GM12878 (cell line): ENCODE data around the gene TRABD2A. TPM values are rescaled to one million over a fixed set of nuclear protein-coding genes. Genes with fewer than 3 reads are reported as not detected.

Source experiments
- ATAC-seq: fragments of 200-7000 bp; cut with Tn5 transposase; 3 replicates; pipeline ENCODE4 v1.9.1; 2020; ENCODE audit warnings: mild to moderate bottlenecking, moderate library complexity
- BruUV-seq: library from RNA; stranded (reverse); fragments of 400-500 nt; replicated peaks from 2 replicates; lab custom pipeline; 2021; lab: Mats Ljungman, UMichigan
- CTCF ChIA-PET: fragments of 300-600 bp; sonication (Branson Sonifier 250); formaldehyde crosslinking; extraction: SDS; loops from one replicate; lab custom pipeline; 2021; ENCODE audit warnings: inconsistent platforms; lab: Yijun Ruan, JAX
- POLR2A ChIA-PET: fragments of 350-600 bp; formaldehyde crosslinking; extraction: SDS; loops from one replicate; lab custom pipeline; 2021; ENCODE audit warnings: inconsistent platforms; lab: Charles Lee
- RAD21 ChIA-PET: fragments of 300-600 bp; sonication (Branson Sonifier 250); formaldehyde crosslinking; loops from one replicate; lab custom pipeline; 2023; ENCODE audit warnings: antibody characterized with exemption; ENCODE audit not compliant: unreplicated experiment; lab: Charles Lee
- SMC1A ChIA-PET: fragments of 300-600 bp; sonication (Branson Sonifier 250); formaldehyde crosslinking; loops from one replicate; lab custom pipeline; 2023; ENCODE audit not compliant: unreplicated experiment, uncharacterized antibody; lab: Charles Lee
- DNase-seq: peaks from one replicate; pipeline ENCODE4 v3.0.0-alpha.2; 2011; ENCODE audit warnings: low read depth, low spot score
- FAIRE-seq: peaks from 3 replicates; lab custom pipeline; 2011; peaks lifted over from hg19 to GRCh38; lab: Jason Lieb, UNC
- H2AFZ ChIP-seq: 2 replicates; pipeline ENCODE4 v1.6.0; 2011; ENCODE audit warnings: low read depth, low read length, control low read depth; ENCODE audit not compliant: control insufficient read depth
- H3K27ac ChIP-seq: 2 replicates; pipeline ENCODE4 v1.5.1; 2011; ENCODE audit warnings: control low read depth; ENCODE audit not compliant: control insufficient read depth, insufficient read depth
- H3K27me3 ChIP-seq, 2 experiments: replicated peaks in 1 of 2; 2 replicates each; pipeline versions ENCODE4 v1.6.0 to v1.6.1; 2011; ENCODE audit warnings: low read length in 1 of 2; ENCODE audit not compliant: control insufficient read depth in 2 of 2, insufficient read depth in 2 of 2
- H3K36me3 ChIP-seq, 2 experiments: 2 replicates each; pipeline ENCODE4 v1.5.1; 2011; ENCODE audit warnings: low read length in 1 of 2; ENCODE audit not compliant: control insufficient read depth in 2 of 2, insufficient read depth in 2 of 2
- H3K4me1 ChIP-seq: 2 replicates; pipeline ENCODE4 v1.6.1; 2011; ENCODE audit warnings: mild to moderate bottlenecking, low read length, moderate library complexity, mixed read lengths; ENCODE audit not compliant: control insufficient read depth, insufficient read depth
- H3K4me2 ChIP-seq: 2 replicates; pipeline ENCODE4 v1.6.0; 2011; ENCODE audit warnings: control low read depth; ENCODE audit not compliant: control insufficient read depth, insufficient read depth
- H3K4me3 ChIP-seq: fragments of 200-600 bp; sonication (generic); 2 replicates; pipeline ENCODE4 v1.5.1; 2016
- H3K79me2 ChIP-seq: 2 replicates; pipeline ENCODE4 v1.6.0; 2011; ENCODE audit warnings: low read length; ENCODE audit not compliant: control insufficient read depth, insufficient read depth
- H3K9ac ChIP-seq: 2 replicates; pipeline ENCODE4 v1.8.0; 2011; ENCODE audit warnings: low read length, control low read depth, mixed read lengths; ENCODE audit not compliant: control insufficient read depth, insufficient read depth
- H3K9me3 ChIP-seq: replicated peaks from 3 replicates; pipeline ENCODE4 v1.5.1; 2011; ENCODE audit warnings: mild to moderate bottlenecking, low read length; ENCODE audit not compliant: control insufficient read depth, insufficient read depth
- H4K20me1 ChIP-seq: 2 replicates; pipeline ENCODE4 v1.6.0; 2011; ENCODE audit not compliant: control insufficient read depth, insufficient read depth
- ATF7 ChIP-seq: fragments of 450-650 bp; IDR thresholded peaks from 2 replicates; pipeline ENCODE4 v1.6.1; 2016; ENCODE audit warnings: low read depth, mild to moderate bottlenecking
- E4F1 ChIP-seq: fragments of 450-650 bp; IDR thresholded peaks from 2 replicates; pipeline ENCODE4 v1.6.1; 2018; ENCODE audit warnings: borderline replicate concordance, mild to moderate bottlenecking; ENCODE audit not compliant: partially characterized antibody
- JUNB ChIP-seq: IDR thresholded peaks from 2 replicates; pipeline ENCODE4 v1.6.1; 2016; ENCODE audit warnings: antibody characterized with exemption, mild to moderate bottlenecking
- NBN ChIP-seq: fragments of 450-650 bp; IDR thresholded peaks from 2 replicates; pipeline ENCODE4 v1.6.1; 2016
- POU2F2 ChIP-seq: IDR thresholded peaks from 3 replicates; pipeline ENCODE4 v1.6.1; 2011; ENCODE audit warnings: low read depth, mild to moderate bottlenecking, low read length, borderline replicate concordance
- USF2 ChIP-seq: IDR thresholded peaks from 2 replicates; pipeline ENCODE4 v1.6.1; 2011; ENCODE audit warnings: low read depth, low read length, improper control_type of control experiment, borderline replicate concordance
- ZZZ3 ChIP-seq: IDR thresholded peaks from 2 replicates; pipeline ENCODE4 v1.6.1; 2011; ENCODE audit warnings: low read depth; ENCODE audit not compliant: control insufficient read depth, insufficient read length
- WGBS: methylation state at CpG from one replicate; pipeline ENCODE4 v1.1.6; 2016; ENCODE audit warnings: low lambda C conversion rate; ENCODE audit not compliant: insufficient replicate concordance, insufficient coverage; ENCODE audit errors: missing lambda C conversion rate; 5-methylcytosine and 5-hydroxymethylcytosine counted together
- in situ Hi-C: fragments of 300-500 bp; cut with MboI; formaldehyde crosslinking; loops from 9 replicates; pipeline ENCODE4 v1.14.3; 2018; ENCODE audit warnings: mixed read lengths
- intact Hi-C: fragments of 100-400 bp; cut with micrococcal nuclease; formaldehyde crosslinking; loops from one replicate; pipeline ENCODE4 v1.14.2; 2022; ENCODE audit not compliant: unreplicated experiment
- polyA plus RNA-seq, 11 experiments: library from polyadenylated mRNA; depleted of rRNA in 4 of 11; unstranded in 6 of 11; stranded (reverse) in 5 of 11; fragments of >200 nt; fragmentation: Nextera tagmentation in 4 of 11; fragmentation: Illumina TruSeq in 1 of 11; extraction: Ambion mirVana in 4 of 11; extraction: Trizol in 1 of 11; gene quantifications; 1 replicate in 1 of 11; 2 replicates in 10 of 11; pipeline versions ENCODE4 v1.2.1 to v1.2.3, GENCODE V29; 2011 to 2016; ENCODE audit warnings: inconsistent platforms in 2 of 11, missing spikeins in 2 of 11, low read depth in 1 of 11
- total RNA-seq, 4 experiments: library from RNA; depleted of rRNA in 3 of 4; stranded (reverse); fragments of >200 nt in 3 of 4; fragmentation: Illumina TruSeq in 1 of 4; extraction: Trizol in 1 of 4; gene quantifications; 2 replicates each; pipeline versions ENCODE4 v1.2.1 to v1.2.3, GENCODE V29; 2013 to 2021

Gene TRABD2A
- total and polyA plus RNA-seq, 10 of the 15 experiments (the other 5 are each of a cell fraction or from before 2014, with no cell fraction given): 1.4 to 7.6 (median 4.1) TPM

- Histone ChIP-seq H3K4me2 (no peak overlapping the region), H3K36me3 (no peaks in the 10 kb centered on the region), H4K20me1 (no peaks in the 10 kb centered on the region), H3K79me2 (no peaks in the 10 kb centered on the region), H3K9ac (no peak overlapping the region), H3K27ac (no peak overlapping the region), H3K4me3 (no peak overlapping the region), H3K27me3 (peaks cover 0 to 9% of the 10 kb centered on the region in 2 experiments; a peak in 3 of 4 replicates), H2AFZ (no peak overlapping the region), H3K4me1 (peaks cover 16% of the 10 kb centered on the region), H3K9me3 (no peaks in the 10 kb centered on the region)
- BruUV-seq: TSS peak; percentile 40
- ATAC-seq (no peak), FAIRE-seq (no peak), DNase-seq (no peak)
- ChIA-PET POLR2A (interaction anchor here (0.6 to 1.0 kb wide), 4 partner anchors 10 to 93 kb away, joined by 3 to 7 read pairs (median 4); no protein-coding TSS in a partner anchor), SMC1A (interaction anchor here (0.9 to 5.4 kb wide), 7 partner anchors 10 to 52 kb away, joined by 3 to 83 read pairs (median 7); no protein-coding TSS in a partner anchor), CTCF (interaction anchor here (0.6 to 11.1 kb wide), 6 partner anchors 10 to 144 kb away, joined by 3 to 133 read pairs (median 3); no protein-coding TSS in a partner anchor), RAD21 (interaction anchor here (0.7 to 7.6 kb wide), 7 partner anchors 8 to 512 kb away, joined by 3 to 74 read pairs (median 6); no protein-coding TSS in a partner anchor)
- TF ChIP-seq ZZZ3 (no peak), E4F1 (no peak), USF2 (no peak), POU2F2 (no peak), NBN (0 out of 2 replicates have a peak, but pooled peaks have one; percentile 16), JUNB (no peak), ATF7 (0 out of 2 replicates have a peak, but pooled peaks have one; percentile 11)
- WGBS: 62% methylated on average over 7 of the region's 7 CpGs
- intact Hi-C loops (loop anchor here (5.0 kb wide), 1 partner anchor 62 kb away; no protein-coding TSS in a partner anchor), in situ Hi-C loops (no loop called here)
Measured at GRCh38 chr2:84878896-84879583, 1.8 kb downstream of the TRABD2A start.
